GM19351 (cell line): ENCODE results near the gene TRMT2A.

Source experiments
- ATAC-seq: cut with Tn5 transposase; IDR thresholded peaks from one replicate; pipeline ENCODE4 v1.9.1; 2021; ENCODE audit warnings: mild to moderate bottlenecking, moderate library complexity; ENCODE audit not compliant: unreplicated experiment

Gene TRMT2A

DNA sequence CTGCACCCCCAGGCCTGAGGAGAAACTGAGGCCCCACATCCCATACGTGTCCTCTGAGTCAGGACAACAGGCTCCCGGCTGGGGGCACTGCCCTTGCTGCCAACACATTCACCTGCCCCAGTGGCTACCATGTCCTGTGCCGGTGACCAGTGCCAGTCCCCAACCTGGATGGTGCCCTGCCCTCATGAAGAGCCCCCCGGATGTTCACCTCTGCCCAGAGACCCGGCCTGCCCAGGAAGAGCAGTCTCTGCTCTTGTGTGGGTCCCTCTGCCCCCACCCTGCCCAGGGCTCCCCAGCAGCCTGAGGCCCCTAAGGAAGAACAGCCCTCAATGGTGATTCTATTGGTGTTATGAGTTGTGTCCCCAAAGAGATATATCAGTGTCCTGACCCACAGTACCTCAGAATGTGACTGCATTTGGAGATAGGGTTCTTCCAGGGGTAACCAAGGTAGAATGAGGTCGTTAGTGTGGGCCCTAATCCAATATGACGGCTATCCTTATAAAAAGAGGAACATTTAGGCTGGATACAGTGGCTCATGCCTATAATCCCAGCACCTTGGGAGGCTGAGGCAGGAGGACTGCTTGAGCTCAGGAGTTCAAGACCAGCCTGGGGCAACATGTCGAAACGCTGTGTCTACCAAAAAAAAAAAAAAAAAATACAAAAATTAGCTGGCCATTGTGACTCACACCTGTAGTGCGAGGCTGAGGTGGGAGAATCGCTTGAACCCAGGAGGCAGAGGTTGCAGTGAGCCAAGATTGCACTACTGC, 50.2 kb downstream of the TRMT2A start:
- no peak for ATAC-seq

- no peak for ATAC-seq
These were observed 51.0 kb downstream of the TRMT2A start for GRCh38 chr22:20065896-20066616.

DNA sequence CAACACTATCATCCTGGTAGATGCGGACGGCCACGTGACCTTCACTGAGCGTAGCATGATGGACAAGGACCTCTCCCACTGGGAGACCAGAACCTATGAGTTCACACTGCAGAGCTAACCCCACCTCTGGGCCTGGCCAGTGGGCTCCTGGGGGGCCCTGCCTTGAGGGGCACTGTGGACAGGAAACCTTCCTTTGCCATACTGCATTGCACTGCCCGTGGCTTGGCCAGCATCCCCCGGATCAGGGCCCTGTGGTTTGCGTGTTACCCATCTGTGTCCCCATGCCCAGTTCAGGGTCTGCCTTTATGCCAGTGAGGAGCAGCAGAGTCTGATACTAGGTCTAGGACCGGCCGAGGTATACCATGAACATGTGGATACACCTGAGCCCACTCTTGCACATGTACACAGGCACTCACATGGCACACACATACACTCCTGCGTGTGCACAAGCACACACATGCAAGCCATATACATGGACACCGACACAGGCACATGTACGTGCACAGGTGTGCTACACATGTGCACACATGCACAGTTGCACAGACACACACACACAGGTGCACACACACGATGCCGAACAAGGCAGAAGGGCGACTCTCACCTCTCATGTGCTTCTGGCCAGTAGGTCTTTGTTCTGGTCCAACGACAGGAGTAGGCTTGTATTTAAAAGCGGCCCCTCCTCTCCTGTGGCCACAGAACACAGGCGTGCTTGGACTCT, 52.3 kb downstream of the TRMT2A start:
- ATAC-seq = no peak

GRCh38 chr22:20064140-20064480, 52.9 kb downstream of the TRMT2A start:
- no peak for ATAC-seq

- no peak for ATAC-seq
These were observed 53.5 kb downstream of the TRMT2A start for GRCh38 chr22:20063271-20064139.

- no peak for ATAC-seq
These were observed 54.3 kb downstream of the TRMT2A start for GRCh38 chr22:20062766-20063083.

DNA sequence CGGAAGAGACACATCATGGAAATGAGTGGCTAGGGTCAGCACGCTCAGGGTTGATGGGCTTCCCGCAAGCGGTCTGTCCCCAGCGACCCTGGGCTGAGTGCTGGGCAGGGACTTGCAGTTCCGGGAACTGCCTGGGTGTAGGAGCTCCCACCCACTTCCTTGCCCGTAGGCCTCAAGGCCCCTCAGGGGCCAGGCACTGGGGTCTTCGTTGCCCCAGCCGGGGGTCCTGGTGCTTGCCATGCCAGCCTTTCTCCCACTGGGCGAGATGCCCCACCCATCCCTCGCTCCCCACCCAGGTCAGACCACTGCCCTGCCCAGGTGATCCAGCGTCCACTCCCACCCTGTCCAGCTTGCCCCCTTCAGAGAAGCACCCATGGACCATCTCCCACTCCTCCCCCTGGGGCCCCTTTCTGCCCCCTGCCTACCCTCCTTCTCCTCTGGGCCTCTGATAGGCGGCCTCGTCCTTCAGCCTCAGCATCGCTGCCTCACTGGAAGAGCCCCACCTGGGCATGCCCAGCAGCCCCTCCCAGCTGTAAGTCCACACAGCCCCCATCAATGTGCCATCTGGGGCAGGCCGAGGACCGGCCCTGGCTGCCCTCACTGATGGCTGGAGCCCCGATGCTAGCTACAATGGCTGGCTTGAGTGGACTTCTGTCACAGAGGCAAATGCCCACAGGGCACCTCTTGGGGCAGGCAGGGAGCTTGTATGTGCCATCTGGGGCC, 54.8 kb downstream of the TRMT2A start:
- no peak for ATAC-seq
